ENCODE results near the gene FAM120A.

The FAM120A gene

GRCh38 chr9:93427655-93428379 lies 23.7 kb upstream of the FAM120A start:
- no peak overlapping the region for H3K4me3 ChIP-seq (ENCODE audit: low read depth, low read length)
- H3K27ac ChIP-seq: no peak overlapping the region
- H3K9me3 ChIP-seq (ENCODE audit: control insufficient read depth, low read length): no peaks in the 10 kb centered on the region
- no peaks in the 10 kb centered on the region for H3K79me2 ChIP-seq
- no peak for TF ChIP-seq CTCF (IDR thresholded peaks at IDR 0.05)
- H2AFZ ChIP-seq: no peak overlapping the region
- H3K4me2 ChIP-seq (ENCODE audit: low read length): no peak overlapping the region
- H3K27me3 ChIP-seq (ENCODE audit: control insufficient read depth, insufficient read depth, low read length): no peaks in the 10 kb centered on the region
- no peak overlapping the region for H3K9ac ChIP-seq
- H3K4me1 ChIP-seq: no peaks in the 10 kb centered on the region
- peaks cover 3% of the 10 kb centered on the region for H3K36me3 ChIP-seq (ENCODE audit: control insufficient read depth, insufficient read depth, low read length)

GRCh38 chr9:93431539-93432105 lies 19.9 kb upstream of the FAM120A start:
- no peaks in the 10 kb centered on the region for H3K9me3 ChIP-seq (ENCODE audit: control insufficient read depth, low read length)

GRCh38 chr9:93432964-93433363 lies 18.5 kb upstream of the FAM120A start:
- no peak overlapping the region for H3K27ac ChIP-seq
- no peak overlapping the region for H3K4me2 ChIP-seq (ENCODE audit: low read length)
- no peak overlapping the region for H3K4me3 ChIP-seq (ENCODE audit: low read depth, low read length)
- TF ChIP-seq CTCF (IDR thresholded peaks at IDR 0.05): no peak
- no peak overlapping the region for H2AFZ ChIP-seq
- no peaks in the 10 kb centered on the region for H3K27me3 ChIP-seq (ENCODE audit: control insufficient read depth, insufficient read depth, low read length)
- no peak overlapping the region for H3K9ac ChIP-seq
- H3K4me1 ChIP-seq: no peaks in the 10 kb centered on the region
- no peaks in the 10 kb centered on the region for H3K36me3 ChIP-seq (ENCODE audit: control insufficient read depth, insufficient read depth, low read length)
- H3K9me3 ChIP-seq (ENCODE audit: control insufficient read depth, low read length): no peaks in the 10 kb centered on the region
- H3K79me2 ChIP-seq: no peaks in the 10 kb centered on the region

More at GRCh38 chr9:93431539-93432105, 19.9 kb upstream of the FAM120A start:
- TF ChIP-seq CTCF (IDR thresholded peaks at IDR 0.05): no peak
- Histone ChIP-seq H3K27me3 (ENCODE audit: control insufficient read depth, insufficient read depth, low read length) (no peaks in the 10 kb centered on the region), H3K4me1 (no peaks in the 10 kb centered on the region), H3K27ac (no peak overlapping the region), H3K79me2 (no peaks in the 10 kb centered on the region), H3K4me2 (ENCODE audit: low read length) (no peak overlapping the region), H3K36me3 (ENCODE audit: control insufficient read depth, insufficient read depth, low read length) (no peaks in the 10 kb centered on the region), H2AFZ (no peak overlapping the region), H3K9ac (no peak overlapping the region), H3K4me3 (ENCODE audit: low read depth, low read length) (no peak overlapping the region)

- H3K27ac ChIP-seq: no peak overlapping the region
- H3K27me3 ChIP-seq (ENCODE audit: control insufficient read depth, insufficient read depth, low read length): no peaks in the 10 kb centered on the region
- H3K9ac ChIP-seq: no peak overlapping the region
- no peak overlapping the region for H3K4me2 ChIP-seq (ENCODE audit: low read length)
- no peaks in the 10 kb centered on the region for H3K79me2 ChIP-seq
- H2AFZ ChIP-seq: no peak overlapping the region
- H3K4me1 ChIP-seq: no peaks in the 10 kb centered on the region
- H3K9me3 ChIP-seq (ENCODE audit: control insufficient read depth, low read length): no peaks in the 10 kb centered on the region
- no peak overlapping the region for H3K4me3 ChIP-seq (ENCODE audit: low read depth, low read length)
- no peak for TF ChIP-seq CTCF (IDR thresholded peaks at IDR 0.05)
- no peaks in the 10 kb centered on the region for H3K36me3 ChIP-seq (ENCODE audit: control insufficient read depth, insufficient read depth, low read length)
Measured at GRCh38 chr9:93434056-93434455, 17.4 kb upstream of the FAM120A start.

- H3K9me3 ChIP-seq (ENCODE audit: control insufficient read depth, low read length): no peaks in the 10 kb centered on the region
- H3K27me3 ChIP-seq (ENCODE audit: control insufficient read depth, insufficient read depth, low read length): no peaks in the 10 kb centered on the region
- TF ChIP-seq CTCF (IDR thresholded peaks at IDR 0.05): no peak
- H2AFZ ChIP-seq: no peak overlapping the region
- H3K4me2 ChIP-seq (ENCODE audit: low read length): no peak overlapping the region
- no peaks in the 10 kb centered on the region for H3K36me3 ChIP-seq (ENCODE audit: control insufficient read depth, insufficient read depth, low read length)
- no peak overlapping the region for H3K27ac ChIP-seq
- H3K4me1 ChIP-seq: no peaks in the 10 kb centered on the region
- H3K4me3 ChIP-seq (ENCODE audit: low read depth, low read length): no peak overlapping the region
- H3K9ac ChIP-seq: no peak overlapping the region
- H3K79me2 ChIP-seq: no peaks in the 10 kb centered on the region
Measured at GRCh38 chr9:93435386-93435785, 16.1 kb upstream of the FAM120A start.

Measured in parathyroid adenoma (tissue), 2 donors.